GM21528 (cell line): ENCODE measurements around the gene KDSR.

ENCODE experiments used
- ATAC-seq: cut with Tn5 transposase; IDR thresholded peaks from one replicate; pipeline ENCODE4 v1.9.1; 2021; ENCODE audit warnings: mild to moderate bottlenecking, moderate library complexity; ENCODE audit not compliant: unreplicated experiment, low FRiP score

KDSR gene

GRCh38 chr18:63288311-63288710, 78.7 kb downstream of the KDSR start:
- no peak for ATAC-seq

- no peak for ATAC-seq
Observed at GRCh38 chr18:63287691-63288220, 79.2 kb downstream of the KDSR start.

GRCh38 chr18:63286926-63287325, 80.1 kb downstream of the KDSR start:
- ATAC-seq: no peak

- ATAC-seq: peak; percentile 94
Observed at GRCh38 chr18:63284827-63285733, 81.9 kb downstream of the KDSR start.

- ATAC-seq: no peak
Observed at GRCh38 chr18:63284173-63284799, 82.7 kb downstream of the KDSR start.

GRCh38 chr18:63283305-63284094, 83.5 kb downstream of the KDSR start:
- no peak for ATAC-seq

- ATAC-seq: no peak
Observed at GRCh38 chr18:63282793-63283192, 84.2 kb downstream of the KDSR start.
